GM19397 (cell line): ENCODE measurements around the gene CCR1.
A peak's percentile ranks its signal among the peaks of the same experiment; 100 is the strongest.

Source experiments
- ATAC-seq: cut with Tn5 transposase; IDR thresholded peaks from one replicate; pipeline ENCODE4 v1.9.1; 2021; ENCODE audit warnings: mild to moderate bottlenecking, moderate library complexity; ENCODE audit not compliant: unreplicated experiment

CCR1 gene

DNA sequence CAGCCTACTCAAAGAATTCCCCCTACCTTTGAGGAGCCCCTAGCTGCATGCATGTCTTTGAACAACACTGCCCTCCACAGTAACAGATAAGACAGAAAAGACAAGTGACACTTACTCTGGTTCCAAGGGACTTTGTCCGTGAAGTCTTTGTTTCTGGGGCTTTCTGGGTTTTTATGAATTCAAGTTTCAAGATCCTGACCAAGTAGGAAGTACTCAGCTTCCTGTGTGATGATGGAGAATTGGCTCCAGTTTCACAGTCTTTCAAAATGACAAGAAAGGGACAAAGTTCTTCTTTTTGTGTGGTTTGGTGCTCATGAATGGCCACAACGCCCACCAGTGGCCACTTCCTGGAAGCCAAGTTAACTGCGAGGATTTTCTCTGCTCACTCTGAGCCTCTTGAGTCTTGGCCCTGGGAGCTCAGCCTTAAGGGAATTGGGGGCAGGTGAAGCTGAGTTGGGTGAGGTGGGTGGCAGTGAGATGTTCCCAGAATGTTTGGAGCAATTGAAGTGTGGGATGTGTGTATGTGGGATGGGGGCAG is at the start of gene CCR1:
Gene CCR1 (minus strand): TSS at position 147 of the 538 bp plus-strand sequence. CDS start 4,000 bp downstream, outside the sequence.
- ATAC-seq = peak; percentile 56

DNA sequence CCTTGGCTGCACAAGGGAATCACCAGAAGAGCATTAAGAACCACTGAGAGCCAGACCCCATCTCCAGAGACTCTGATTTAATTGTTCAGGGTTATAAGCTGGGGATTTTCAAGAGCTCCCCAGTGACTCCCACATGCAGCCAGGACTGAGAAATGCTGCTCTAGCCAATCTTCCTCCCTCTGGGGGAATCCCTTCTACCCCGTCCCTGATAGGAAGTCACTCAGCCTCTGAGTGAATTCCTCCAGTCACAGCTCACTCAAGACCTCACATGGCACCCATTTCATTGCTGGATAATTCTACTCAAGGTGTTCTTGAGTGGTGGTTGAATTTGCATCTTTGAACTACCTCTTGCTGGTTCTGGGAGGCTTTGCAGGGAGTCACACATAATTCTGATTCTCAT is 44.9 kb upstream of the CCR1 start:
- no peak for ATAC-seq

- ATAC-seq = no peak
These were observed 37.0 kb upstream of the CCR1 start for GRCh38 chr3:46245146-46245545.

DNA sequence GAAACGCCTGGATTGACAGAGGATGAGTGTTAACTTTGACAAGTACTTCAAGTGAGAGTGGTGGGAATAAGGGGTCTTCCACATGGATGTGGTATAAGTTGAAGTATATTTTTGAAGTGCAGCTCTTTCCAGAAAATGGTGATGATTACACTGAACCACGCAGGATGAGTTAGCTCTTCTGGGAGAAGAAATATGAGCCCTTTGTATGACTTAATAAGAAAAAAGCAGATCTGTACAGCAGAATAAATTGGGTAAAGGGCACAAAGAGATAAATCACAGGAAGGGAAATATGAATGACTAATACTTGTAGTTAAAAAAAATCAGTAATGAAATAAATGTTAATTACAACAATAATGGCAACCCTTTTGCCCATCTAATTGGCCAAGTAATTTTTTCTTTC is 35.4 kb upstream of the CCR1 start:
- ATAC-seq = no peak

GRCh38 chr3:46242120-46242519 is 34.0 kb upstream of the CCR1 start, which contains the start of gene CCR3:
CCR3 (plus strand) TSS chr3:46242460; CDS start chr3:46265159, 22,699 bp downstream.
- ATAC-seq = no peak

GRCh38 chr3:46239952-46240351 is 31.8 kb upstream of the CCR1 start:
- ATAC-seq = no peak

- ATAC-seq = no peak
These were observed 31.3 kb upstream of the CCR1 start for GRCh38 chr3:46239301-46239938.

GRCh38 chr3:46238386-46238785 is 30.3 kb upstream of the CCR1 start:
- no peak for ATAC-seq

DNA sequence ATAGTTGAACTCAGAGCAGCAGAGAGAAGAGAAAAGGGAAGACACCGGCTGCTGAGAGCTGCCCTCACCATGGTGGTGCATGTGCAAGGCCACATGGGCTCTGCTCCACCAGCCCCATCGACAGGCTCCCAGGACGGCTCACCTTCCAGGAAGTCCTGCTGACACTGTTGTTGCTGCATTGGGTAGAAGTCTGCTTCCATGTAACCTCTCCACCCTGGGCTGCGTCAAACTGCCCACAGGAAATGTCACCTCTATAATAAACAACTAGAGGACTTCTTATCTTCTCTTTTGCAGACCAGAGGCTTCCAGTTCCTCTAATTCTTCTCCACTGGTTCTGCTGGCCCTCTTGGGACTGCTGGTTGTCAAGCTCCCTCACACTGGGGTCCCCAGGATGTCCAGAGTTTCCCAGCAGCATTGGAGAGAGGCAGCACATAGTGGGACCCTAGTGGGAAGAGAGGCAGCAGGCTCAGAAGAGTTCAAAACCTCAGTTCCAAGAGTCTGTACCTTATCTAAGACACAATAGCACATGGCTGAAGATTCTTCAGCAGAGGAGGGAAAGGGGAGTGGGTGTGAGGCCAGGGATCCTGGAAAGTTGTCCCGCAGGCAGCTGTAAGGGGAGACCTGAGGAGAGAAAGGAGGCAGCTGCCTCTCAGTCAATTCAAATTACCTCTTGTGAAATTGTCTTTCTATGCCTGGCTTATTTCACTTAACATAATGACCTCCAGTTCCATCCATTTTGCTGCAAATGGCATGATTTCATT is 28.4 kb upstream of the CCR1 start:
- no peak for ATAC-seq

- ATAC-seq = no peak
These were observed 27.3 kb upstream of the CCR1 start for GRCh38 chr3:46235425-46235824.

DNA sequence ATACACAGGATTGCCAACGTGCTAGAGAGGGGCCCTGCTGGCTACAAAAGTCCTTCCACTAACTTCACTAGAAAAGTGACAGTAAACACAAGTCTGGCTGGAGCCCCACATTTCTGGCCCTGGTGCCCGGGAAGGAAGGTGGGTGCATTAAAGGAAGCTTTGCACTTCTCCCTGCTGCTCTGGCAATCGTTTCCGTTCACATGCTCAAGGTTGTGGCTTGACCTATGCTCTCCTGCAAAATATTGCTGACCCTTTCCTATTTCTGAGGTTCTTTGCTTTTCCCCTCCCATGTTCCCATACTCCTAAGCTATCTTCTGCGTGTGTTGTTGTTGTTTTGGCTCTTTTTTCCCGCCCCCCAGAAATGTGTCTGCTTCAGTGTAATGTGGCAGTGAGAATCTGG is 25.1 kb upstream of the CCR1 start:
- ATAC-seq = no peak

GRCh38 chr3:46231323-46231722 is 23.2 kb upstream of the CCR1 start:
- ATAC-seq = no peak

GRCh38 chr3:46228260-46229242 is 20.4 kb upstream of the CCR1 start:
- ATAC-seq = no peak

DNA sequence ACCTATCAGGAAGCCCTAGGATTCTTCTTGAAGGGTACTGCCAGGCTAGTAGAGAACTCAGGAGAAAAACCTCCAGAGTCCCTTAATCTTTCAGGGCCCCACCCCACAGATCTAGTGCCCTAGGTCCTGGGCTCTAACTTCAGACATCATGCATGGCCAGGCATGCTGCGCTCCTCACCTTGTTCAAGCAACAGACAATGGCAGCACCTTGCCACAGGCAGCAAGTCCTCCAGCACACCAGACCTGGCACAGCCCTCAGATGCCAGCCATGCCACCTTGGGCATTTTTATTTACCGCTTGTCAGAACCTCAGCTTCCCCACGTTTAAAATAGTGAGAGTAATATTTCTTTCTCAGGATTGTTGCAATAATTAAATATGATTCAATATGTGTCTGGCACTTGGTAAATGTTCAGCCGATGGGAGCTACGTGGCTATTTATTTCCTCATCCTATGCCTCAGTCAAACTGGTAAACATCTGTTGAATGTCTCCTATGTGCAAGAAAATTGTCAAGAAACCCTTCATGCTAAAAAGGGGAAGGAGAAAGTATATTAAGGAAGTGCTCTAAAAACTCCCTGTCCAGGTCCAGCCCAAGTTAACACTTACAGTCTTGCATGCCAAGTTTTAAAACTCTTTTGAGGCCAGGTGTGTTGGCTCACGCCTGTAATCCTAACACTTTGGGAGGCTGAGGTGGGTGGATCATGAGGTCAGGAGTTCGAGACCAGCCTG is 14.5 kb upstream of the CCR1 start:
- no peak for ATAC-seq

GRCh38 chr3:46221938-46222337 is 13.8 kb upstream of the CCR1 start:
- ATAC-seq = no peak

DNA sequence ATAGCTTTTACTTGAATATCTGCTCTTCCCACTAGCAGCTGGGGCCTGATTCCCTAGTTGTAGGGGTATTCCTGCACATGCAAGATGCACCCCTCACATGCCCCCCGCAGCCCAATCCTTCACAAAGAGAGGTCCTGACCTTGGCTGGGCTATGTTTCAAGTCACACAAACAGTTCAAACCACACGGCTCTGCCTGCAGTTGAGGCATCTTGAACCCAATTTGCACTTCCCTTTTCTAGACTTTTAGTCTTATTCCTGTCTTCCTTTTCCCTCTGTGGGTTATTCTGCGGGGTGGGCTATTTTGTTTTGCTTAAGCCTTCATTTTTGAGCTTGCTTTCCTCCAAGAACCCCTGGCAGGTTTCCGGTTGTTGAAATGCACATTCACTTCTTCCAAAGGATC is 13.3 kb upstream of the CCR1 start:
- ATAC-seq = no peak

- ATAC-seq = no peak
These were observed 10.1 kb upstream of the CCR1 start for GRCh38 chr3:46218196-46218709.

GRCh38 chr3:46215810-46216414 is 7.8 kb upstream of the CCR1 start:
- no peak for ATAC-seq

GRCh38 chr3:46214751-46215352 is 6.7 kb upstream of the CCR1 start:
- no peak for ATAC-seq
